ENCODE data around the gene OGA.

Gene OGA

GRCh38 chr10:101773923-101774588 is 44.2 kb downstream of the OGA start:
- no peak for DNase-seq

DNA sequence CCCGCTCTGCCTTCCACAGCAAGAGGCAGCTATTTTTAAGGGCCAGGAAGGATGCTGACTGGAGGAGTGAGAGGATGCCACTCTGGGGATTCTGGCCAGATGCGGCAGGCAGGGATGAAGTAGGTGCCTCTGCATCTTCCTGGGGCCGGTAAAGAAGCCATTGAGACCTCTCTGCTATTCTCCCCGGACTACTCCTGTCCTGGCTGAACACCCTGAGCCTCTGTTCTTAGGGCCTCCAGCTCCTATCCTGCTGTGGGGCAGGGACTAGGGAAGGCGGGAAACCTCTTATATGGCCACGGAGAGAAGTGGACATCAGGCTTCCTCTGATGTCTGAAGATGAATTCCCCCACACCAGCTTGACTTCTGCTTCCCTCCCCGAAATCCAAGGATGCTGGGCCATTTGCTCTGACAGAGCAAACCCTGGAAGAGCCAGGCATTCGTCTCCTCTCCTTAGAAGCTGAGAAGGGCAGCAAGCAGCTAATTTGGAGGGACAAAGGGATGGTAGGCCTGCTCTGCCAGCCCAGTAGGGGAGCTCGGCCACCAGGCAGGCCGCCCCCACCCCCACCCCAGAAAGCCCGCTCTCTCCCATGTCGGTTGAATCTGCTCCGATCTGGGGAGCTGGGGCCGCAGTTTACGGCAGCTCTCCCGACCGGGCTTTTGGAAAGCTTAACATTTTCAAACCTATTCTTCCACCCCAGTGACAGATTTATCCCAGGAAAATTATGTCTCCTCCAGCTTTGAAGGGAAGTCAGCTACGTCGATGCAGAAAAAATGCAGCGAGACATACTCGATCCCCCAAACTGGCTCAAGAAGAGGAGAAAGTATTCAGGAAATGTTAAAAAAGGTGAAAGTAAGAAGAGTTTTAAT is 45.1 kb downstream of the OGA start:
- no peak for DNase-seq

DNA sequence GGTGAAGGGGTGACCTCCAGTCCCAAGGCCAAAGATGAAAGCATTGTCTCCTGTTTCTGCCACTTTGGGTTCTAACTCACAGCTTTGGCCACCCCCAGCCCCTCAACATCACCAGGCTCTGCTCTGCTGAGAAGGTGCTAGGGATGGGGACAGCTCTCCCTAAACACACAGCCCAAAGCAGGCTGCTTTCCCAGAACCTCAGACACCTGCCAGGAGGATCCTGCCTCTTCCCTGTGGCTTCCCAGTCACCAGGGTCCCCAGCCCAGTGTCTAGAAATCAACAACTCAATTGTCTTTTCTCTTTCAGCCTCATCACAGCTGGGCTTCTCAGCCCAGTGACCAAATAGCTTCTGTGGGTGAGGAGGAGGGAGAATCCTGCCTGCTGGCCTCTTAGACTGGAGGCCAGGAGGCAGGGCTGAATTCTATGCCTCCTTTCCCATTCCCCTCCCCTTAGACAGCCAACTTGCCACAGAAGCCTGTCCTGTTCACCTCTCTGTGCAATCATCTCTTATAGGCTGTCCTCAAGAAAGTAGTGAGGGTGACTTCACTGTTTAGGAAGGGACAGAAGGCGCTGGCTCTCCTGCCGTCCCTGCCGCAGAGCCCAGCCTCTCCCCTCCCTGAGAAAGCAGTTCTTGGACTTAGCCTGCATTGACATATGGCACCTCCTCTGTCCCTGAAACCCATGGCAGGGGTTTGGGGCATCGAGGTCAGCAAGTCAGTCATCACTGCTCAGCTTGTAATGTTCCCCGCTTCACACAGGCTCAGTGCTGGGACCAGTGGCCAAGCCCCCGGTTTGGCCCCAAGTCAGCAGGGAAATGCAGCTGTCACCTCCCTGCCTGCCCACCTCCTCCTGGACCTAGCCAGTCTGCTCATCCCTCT is 46.0 kb downstream of the OGA start:
- DNase-seq: no peak

DNA sequence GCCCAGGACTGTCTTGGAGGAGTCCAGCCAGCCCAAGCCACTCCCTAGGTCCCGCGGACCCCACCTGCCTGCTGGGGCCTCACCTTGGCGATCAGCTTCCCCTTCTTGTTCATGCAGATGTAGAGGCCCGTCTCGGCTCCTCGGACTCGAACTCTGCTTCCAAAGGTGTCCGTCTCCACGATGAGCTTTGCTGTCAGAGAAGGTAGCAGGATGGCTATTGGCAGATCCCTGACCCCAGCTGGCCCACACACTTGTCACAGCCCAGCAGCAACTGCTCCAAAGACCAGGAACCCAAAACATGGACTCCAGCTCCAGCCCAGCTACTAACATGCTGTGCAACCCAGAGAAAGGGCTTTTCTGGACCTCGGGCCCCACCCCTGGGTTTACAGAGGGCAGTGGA is 46.9 kb downstream of the OGA start:
- no peak for DNase-seq

DNA sequence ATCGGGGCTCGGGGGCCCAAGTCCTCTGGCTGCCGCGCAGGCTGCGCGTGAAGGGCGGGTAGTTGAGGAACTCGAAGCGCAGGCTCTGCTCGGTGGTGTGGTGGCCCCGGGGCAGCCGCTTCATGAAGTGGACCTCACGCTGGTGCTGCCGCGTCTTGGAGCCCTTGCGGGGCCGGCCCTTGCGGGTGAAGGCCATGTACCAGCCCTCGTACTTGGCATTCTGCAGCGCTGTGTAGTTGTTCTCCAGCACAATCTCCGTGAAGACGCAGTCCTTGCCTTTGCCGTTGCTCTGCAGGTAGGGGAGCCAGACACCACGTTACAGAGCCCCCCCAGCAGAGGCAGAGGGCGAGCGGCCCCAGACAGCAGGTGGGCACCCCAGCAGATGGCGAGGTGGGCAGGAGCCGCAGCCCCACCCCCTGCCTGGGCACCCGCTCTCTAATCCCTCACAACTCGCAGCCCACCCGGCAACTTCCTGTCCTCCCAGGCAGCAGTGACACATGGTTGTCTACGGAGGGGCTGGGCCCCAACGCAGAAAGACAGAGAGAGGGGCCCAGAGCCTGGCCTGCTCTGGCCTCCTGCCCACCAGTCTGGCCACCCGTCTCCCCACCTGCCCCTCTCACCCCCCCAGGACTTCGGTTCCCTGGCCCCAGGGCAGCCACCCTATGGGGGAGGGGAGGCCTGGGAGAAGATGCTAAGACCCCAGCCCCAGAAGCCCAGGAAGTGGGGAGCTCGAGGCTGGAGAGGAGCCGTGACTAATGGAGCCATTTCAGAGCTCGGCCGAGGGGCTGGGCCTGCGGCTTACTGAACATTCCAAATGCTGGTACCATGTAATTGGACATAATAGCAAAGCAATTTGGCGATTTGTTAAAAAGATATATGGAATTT is 47.7 kb downstream of the OGA start:
- DNase-seq: no peak

DNA sequence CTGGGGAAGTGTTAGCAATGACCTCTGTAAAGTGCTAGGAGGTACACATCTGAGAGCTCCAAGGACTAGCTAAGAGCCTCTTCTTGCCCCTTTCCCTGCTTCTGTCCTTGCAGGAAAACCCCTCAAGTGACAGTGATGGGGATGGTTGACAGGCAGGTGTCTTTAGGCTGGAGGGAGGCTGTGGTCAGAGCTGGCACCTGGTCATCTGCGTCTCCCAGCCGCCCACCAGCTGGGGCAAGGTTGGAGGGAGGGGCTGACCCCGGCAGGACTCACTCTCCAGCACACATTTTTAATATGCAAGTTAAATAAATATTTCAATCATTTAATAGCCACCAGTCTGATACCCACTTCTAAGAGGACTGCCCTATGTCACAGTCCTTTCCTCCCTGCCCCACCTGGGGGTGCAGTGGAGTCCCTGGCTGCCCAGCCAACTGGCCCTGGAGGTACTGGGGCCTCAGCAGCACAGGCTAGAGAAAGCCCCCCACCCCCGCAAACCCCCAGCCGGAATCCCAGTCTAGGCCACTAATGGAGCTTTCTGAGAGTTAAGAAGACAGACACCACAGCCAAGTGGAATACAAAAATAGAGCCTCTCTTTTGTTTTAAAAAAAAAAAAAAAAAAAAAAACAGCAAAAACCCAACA is 48.6 kb downstream of the OGA start:
- DNase-seq: no peak

GRCh38 chr10:101768791-101769170 is 49.5 kb downstream of the OGA start:
- DNase-seq: no peak

DNA sequence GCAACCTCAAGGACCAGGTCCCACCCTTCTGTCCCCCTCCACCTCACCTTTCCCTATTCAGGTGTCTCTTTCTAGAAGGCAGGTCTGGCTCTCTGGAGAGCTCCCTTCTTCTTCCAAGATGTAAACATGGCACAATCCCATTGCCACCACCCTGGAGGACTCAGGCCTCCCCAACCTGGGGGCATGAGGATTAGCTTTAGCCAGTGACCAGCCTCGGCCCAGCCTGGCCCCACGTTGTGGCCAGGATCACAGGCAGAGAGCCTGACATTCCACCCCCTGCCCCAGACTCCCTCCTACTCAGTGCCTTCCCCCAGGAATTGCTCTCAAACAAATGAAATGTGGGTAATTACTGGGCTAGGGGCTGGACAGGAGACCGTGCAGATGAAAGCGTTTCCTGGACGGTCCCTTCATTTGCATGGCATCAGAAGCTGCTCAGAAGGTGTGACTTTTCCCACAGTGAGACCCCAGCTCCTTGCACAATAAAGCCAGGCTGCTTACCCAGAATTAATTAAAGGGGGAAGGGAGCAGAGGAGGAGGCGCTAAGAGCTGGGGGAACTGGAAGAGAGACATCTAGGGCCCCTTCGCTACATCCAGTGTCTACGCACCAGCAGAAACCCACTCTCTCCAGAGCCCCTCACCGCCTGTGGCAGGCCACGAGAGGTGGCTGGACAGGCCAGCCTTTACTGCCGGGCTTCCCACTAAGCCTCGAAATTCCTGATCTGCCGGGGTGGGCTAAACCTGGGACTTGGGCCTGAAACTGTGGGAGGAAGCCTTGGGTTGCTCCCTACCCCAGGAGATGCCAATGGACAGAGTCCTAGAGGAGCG is 50.1 kb downstream of the OGA start:
- DNase-seq: no peak

DNA sequence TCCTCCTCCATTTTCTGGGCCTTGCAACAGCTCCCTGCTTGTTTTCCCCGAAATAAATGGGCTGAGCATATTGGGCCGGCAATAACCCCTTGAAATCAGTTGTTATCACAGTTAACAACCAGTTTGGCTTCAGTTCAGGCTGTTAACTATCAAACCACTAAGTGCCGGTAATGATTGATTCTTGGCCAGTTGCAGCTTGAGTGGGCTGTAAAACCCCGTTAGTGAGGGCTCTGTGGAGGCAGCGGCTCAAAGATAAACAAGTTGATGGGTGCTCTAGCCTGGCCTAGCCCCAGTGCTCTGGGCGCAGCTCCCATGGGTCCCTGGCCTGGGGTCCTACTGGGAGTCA is 50.7 kb downstream of the OGA start:
- DNase-seq: no peak

- DNase-seq: no peak
Measured at GRCh38 chr10:101766753-101767599, 51.3 kb downstream of the OGA start.

GRCh38 chr10:101766306-101766705 is 51.9 kb downstream of the OGA start:
- DNase-seq: no peak

DNA sequence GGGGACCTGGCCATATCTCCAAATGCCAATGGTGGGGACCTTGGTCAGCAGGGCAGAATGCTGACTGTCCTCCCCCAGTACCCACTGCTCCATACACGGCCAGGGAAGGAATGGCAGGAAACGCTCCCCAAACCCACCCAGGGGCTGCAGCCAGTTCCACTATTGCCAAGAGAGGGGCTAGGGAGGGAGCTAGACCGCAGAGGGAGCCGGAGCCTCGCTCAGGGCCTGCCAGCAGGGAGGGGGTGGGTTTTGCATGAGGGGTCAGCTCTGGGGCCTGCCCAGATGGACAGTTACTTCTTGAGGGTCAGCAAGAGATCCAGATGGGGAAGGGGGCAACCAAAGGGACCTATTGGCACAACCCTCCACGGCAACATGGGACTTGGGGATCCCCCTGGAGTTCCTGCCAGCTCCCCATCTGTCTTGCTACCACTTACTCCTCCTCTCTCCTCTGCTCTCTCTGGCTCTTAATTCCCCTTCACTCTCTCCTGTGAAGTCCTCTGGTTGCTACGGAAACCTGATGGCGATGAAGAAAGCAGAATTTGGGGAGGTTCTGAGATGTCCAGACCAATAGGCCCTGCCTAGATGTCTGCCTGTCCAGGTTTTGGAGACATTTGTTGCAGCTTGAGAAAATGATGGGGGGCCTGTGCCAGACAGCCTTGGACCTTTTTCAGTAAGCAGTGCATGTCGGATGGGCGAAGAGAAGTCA is 55.0 kb downstream of the OGA start:
- no peak for DNase-seq

- DNase-seq: no peak
Measured at GRCh38 chr10:101762736-101763135, 55.5 kb downstream of the OGA start.

GRCh38 chr10:101761226-101761625 is 57.0 kb downstream of the OGA start:
- no peak for DNase-seq

DNA sequence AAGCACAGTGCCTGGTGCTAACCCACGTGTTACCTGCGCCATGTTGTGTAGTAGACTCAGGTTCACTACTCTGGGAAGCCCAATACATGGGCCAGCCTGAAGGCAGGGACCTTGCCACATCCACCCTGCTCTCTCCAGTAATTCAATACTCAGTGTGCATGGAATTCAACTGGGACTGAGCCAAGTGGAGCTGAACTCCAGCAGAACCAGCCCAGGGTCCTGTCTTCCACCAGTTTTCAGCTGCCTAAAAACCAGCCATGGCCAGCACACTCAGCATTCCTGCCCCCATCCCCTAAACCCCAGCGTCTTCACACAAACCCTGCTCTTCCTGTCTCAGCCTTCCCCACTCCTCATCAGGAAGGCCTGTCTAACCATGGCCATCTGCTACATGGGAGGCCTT is 57.7 kb downstream of the OGA start:
- DNase-seq: no peak

DNA sequence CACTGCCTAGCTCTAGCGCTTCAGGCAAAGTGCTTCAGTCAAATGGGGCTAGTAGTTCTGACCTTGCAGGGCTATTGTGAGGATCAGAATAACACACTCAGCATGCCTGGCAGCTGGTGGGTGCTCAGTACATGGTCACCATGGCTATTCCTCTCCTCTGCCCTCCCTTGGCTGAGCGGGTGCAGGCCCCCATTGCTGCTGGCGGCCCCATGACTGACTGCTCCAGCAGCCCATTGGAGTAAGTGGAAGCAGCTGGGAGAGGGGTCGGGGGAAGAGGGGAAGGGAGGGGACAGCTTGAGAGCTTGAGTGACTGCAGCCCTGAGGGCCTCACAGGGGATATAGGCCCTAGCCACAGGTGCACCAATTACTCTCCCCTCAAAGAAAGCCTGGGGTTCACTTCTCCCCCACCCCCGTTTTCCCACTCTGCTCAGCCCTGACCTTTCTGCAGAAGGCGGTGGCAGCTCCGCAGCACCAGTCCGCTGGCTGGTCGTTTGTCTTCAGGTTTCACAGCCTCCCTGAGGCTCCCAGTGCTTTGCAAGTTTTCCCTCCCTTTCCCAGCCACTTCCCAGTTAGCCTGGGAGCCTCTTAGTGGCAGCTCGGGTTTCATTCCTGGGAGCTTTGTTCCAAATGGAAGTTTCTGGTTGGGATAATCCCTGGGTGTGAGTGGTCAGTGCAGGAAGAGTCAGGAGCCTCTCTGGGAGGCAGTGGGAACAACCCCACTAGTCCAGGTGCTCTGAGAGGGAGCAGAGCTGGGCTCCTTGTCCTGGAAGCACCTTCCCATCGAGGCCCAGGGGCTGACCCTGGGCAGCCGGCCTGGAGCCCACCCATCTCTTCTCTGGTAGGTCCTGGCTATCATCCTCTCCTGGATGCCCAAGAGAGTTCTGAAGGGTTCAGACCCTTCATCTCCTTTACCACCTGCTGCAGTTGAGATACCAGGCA is 58.7 kb downstream of the OGA start:
- no peak for DNase-seq

GRCh38 chr10:101758858-101759257 is 59.4 kb downstream of the OGA start:
- DNase-seq: no peak

- no peak for DNase-seq
Measured at GRCh38 chr10:101752241-101752640, 66.0 kb downstream of the OGA start.
